Measurements from ENCODE around the gene WTAP.
"Not testable (repeated sequence)": the region's sequence is repeated elsewhere in the genome, so short reads cannot be mapped to it uniquely, and the experiment has no call there.

Gene WTAP

DNA sequence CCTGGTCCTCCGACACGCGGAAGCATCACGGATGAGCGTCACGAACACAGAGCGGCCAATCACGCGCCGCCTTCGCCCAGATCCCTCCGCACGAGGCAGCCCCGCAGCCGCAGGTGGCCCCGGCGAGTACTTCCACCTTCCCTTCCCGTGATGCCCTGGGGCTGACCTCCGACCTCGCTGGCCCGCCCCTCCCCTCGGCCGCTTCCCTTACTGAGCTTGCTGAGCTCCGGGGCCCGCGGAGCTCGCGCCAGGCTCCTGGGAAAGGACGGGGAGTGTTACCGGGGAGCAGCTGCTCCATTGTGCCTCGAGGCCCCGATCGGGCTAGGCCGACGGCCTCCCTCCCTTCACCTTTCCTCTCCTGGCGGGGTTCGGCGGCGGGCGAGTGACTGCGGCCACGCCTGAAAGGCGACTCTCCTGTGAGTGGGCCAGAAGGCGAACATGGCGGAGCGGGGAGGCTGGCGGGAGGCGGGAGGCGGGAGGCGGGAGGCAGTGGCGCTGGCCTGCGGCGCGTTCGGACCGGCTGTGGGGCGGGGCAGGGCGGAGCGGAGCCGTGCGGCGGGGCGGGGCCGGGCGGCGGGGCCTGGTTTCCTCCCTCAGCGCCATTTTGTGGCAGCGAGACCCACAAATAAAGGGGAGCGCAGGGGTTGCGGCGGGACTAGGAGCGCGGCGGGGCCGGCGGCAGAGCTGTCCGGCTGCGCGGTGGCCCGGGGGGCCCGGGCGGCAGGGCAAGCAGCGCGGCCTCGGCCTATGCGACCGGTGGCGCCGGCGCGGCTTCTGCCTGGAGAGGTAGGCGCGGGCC, at the start of gene WTAP:
TSS of gene WTAP (plus strand) at position 589 of the 799 bp plus-strand sequence. CDS start 8,760 bp downstream, outside the sequence.
- peak; percentile 98 for DNase-seq

DNA sequence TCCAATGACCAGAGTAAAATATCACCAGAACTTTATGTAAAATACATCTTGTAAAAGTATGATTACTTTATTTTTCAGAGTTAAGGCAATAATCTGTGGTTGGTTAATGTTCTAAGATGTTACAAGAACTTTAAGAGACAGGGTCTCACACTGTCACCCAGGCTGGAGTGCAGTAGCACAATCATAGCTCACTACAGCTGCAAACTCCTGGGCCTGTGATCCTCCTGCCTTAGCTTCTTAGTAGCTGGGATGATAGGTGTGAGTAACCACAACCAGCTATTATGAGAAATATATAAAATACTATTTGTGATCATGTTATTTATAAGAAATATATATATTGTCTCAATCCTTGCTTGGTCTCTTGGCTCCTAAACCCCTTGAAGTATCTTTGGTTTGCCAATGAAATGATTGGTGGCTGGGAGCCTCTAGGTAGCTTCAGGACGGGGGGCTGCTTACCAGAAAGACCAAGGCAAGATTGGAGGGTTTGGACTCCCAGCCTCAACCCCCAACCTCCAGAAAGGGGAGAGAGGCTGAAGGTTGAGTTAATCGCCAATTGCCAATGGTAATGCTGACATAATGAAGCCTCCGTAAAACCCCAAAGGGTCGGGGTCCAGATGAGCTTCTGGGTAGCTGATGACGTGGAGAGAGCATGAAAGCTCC, 49.7 kb upstream of the WTAP start:
- DNase-seq, result no peak

DNA sequence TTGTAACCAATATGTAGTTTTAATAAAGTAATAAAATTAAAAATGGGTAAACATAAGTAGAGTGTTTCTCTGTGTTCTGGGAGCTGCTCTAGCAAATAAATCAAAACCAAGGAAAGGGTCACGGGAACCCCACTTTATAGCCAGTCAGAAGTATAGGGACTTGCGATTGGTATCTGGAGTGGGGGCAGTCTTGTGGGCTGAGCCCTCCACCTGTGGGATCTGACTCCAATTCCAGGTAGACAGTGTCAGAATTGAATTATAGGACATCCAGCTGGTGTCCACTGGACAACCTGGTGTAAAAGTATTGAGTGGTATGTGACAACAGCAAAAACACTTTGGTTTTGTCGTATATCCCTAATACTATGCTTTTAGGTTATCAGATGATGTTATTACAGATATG, 48.7 kb upstream of the WTAP start:
- DNase-seq, result no peak

DNA sequence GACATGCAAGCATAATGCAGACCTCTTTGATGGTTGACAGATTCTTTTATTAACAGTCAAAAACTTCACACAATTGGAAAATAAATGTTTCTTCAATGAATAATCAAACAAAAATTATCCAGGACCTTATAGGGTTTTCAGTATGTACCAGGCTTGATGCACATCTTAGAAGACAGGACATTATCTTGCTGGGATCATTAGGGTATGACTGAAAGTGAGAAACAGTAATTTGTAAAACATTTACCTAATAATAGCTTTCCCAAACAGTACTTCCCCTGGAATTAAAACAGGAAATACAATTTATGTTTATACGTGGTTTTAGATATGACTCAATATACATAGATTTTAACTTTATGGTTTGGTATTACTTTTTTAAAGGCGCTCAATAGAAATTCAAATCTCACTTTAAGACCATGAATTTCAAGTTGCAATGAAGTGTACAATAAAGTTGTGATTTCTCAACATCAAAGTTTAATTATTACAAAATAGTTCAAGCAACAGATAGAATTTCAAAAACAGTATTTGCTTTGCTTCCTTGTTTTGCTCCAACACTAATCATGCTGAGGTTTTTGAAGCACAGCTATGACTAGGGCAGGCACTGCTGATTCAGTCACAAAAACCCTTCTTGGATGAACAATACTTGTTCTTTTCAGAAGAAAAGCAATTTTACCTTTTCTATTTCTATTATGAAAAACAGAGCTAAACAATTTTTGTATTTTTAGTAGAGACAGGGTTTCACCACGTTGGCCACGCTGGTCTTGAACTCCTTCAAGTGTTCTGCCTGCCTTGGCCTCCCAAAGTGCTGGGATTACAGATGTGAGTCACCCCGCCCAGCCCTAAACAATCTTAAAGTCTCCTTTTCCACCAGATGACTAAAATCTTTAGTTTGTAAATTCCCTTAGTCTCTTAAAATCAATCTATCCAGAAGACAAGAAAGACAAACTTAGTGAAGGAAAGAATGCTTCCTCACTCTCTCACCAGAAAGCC, 47.9 kb upstream of the WTAP start:
- no peak for DNase-seq

DNA sequence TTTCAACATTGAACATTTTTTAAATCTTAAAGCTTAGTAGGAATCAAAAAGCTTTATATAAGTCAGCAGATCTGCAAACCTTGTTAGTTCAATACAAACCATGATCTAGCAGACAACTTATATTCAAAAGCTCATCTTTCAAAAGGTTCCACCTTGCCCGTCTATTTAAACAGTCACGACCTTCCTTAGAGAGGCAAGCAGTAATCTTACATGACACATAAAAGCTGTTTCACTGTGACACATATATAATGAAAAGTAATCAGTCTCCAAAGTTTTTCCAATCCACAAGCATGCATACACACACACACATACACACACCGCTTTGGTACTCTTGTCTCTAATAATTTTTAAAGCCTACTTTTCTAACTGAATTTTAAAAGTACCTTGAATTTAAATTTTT, 47.2 kb upstream of the WTAP start:
- DNase-seq, result no peak

DNA sequence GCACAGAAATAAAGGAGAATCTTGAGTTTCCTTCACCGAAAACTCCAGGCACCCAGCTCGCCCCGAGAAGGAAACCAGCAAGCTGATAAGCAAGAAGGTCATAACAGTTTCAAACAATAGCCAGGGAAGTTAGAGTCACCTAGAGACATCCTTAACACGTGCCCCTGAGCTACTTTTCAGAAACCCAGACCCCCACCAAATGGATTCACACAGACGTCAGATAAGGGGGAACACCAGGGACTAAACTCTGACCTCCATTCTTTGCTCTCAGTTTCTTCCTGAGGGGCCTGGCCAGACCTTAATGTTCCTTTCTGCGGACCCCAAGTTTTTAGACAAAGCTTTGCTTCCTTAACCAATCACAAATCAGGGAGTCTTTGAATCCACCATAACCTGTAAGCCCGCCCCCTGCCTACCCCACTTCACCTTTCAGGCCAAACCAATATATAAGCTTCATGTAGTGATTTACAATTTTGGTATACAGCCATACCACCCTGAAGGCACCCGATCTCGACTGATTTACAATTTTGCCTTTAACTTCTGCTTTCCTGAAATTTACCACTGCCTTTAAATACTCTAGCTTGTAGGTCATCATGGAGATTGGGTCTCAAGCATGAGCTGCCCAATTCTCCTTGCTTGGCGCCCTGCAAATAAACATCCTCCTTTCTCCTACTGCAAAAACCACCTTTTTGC, 46.0 kb upstream of the WTAP start:
- DNase-seq, result no peak

DNA sequence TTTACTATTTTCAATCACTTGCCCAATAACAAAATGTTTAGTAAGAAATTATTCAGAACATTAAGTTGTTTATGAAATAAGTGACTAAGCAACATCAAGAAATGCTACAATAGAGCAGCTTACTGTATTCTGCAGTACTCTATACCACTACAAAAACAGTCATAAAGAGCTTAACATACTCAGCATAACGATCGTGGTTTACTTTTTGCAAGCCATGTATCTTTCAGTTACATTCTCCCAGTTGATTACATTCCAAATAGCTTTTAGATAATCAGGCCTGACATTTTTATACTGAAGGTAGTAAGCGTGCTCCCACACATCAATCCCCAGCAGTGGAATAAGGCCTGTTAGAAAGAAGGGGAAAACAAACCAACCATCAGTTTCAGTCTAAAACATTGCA, 45.0 kb upstream of the WTAP start:
- DNase-seq, result no peak

DNA sequence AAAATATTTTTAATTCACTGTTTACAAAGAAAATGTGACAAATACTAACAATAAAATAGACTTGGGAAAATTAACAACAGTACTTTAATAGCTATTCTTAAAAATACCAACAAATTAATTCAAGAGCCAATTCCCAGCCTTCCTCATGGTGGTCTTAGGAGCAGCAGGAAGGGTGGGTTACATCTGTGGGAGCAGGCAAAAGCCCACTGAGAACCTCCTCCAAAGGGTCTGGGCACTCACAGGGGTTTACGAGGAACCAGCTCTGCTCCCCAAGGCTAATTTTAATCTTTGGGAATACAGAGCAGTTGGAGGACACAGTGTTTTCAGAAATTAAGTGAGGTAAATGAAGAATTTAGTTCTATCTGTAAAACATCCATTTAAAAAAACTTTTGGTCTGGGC, 44.5 kb upstream of the WTAP start:
- no peak for DNase-seq

DNA sequence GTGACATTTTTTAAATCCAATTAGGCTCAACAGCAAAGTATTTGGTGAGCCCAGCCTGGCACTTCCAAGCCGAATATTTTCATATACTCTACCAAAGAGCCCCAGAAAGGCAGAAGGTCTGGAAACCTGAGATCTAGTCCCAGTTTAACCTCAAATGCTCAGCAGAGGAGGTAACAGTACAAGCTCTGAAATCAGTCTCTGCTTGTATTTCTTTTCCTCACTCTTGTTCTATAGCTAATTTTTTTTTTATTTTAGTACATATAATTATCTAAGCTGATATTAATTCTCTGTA, 43.3 kb upstream of the WTAP start:
- DNase-seq, result no peak

DNA sequence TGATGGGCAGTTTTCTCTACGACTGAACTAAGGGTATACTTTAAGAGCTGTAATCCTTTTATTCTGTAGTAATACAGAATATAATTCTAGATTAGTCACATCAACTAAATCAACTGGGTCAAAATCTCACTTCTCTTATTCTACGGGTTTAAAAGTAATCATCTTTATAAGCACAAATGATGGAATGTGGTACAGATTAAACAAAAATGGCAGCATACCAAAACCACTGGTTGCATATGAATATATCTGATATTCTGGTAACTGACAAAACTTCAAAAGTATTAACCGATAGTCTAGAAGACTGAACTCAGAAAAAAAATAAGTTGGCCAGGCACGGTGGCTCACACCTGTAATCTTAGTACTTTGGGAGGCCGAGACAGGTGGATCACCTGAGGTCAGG, 41.3 kb upstream of the WTAP start:
- DNase-seq, result no peak

DNA sequence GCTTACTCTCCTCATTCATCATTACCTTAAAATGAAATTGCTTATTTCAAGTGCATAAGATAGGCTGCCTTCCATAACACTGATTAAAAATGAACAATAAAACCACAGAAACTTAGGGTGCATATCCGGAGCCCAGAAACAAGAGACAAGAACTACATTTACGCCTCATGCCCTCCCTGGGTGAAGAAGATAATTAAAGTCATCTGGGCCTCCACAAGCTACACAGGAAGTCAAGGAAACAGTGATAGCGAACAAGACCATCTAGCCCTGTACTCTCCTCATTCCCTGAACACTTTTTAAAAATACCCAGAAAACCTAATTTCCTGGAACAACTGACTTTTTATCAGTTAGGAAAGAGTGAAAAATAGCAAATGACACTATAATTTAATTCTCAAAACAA, 40.6 kb upstream of the WTAP start:
- DNase-seq, result no peak

DNA sequence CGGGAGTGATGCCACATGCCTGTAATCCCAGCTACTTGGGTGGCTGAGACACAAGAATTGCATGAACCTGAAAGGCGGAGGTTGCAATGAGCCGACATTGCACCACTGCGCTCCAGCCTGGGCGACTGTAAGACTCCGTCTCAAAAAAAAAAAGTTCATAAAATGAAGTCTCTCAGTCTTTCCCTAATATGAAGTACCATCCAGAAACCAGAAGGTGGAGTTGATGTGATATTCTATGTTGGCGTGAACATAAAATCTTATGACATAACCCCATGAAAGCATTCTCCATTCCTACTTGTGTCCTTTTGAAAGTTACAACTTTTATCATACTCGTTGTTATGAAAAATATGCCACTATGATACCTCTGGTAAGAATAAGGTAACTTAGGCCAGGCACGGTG, 40.0 kb upstream of the WTAP start:
- no peak for DNase-seq

DNA sequence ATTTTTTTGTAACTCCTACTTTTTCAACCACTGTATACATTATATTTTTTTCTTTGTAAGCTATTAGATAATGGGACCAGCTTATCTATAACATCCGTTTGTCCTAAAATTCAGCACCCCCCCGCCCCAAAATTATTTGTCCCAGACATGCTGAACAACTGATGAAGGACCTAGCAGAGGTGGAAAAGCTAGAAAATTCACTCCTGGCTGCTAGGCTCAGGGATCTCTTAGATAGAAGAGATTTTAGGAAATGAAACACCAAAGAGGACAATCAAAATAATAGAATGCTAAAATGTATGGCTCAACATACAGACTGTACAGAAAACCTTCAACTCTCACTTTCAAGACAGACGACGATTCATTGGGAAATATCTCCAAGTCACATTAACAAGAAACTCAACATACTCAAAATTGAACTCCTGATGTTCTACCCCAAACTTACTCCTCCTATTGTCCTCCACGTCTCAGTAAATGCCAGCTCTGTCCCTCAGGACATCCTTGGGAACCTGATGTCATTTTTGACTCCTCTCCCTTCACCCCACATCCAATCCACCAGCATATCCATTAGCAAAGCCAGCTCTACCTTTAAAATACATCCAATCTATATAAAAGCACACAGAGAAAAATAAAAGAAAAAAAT, 38.9 kb upstream of the WTAP start:
- DNase-seq, result no peak

DNA sequence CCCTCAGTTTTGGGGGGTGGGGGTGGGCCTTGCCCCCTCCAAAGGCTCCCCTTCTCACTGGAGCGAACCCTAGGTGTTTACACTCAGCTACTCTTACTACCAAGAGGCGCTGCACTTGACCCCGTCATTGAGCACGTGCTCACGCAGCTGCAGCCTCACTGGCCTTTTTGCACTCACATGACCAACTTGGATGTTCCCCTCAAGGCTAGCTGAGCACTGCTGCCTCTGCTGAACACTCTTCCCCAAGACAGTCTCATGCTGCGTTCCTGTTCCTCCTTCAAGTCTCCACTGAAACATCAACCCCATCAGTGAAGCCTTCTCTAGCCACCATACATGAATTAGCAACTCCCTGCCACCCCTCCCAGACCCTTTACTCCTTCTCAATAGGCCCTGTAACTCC, 38.3 kb upstream of the WTAP start:
- no peak for DNase-seq

DNA sequence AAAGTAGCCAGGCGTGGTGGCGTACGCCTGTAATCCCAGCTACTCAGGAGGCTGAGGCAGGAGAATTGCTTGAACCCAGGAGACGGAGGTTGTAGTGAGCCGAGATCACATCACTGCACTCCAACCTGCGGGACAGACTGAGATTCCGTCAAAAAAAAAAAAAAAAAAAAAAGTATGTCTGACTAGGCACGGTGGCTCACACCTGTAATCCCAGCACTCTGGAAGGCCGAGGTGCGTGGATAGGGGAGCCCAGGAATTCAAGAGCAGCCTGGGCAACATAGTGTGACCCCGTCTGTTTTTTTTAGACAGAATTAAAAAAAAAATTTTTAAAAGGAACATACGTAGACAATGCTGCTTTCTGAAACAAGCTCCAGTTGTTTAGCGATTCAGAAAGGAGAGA, 37.2 kb upstream of the WTAP start:
- not testable (repeated sequence) for DNase-seq

DNA sequence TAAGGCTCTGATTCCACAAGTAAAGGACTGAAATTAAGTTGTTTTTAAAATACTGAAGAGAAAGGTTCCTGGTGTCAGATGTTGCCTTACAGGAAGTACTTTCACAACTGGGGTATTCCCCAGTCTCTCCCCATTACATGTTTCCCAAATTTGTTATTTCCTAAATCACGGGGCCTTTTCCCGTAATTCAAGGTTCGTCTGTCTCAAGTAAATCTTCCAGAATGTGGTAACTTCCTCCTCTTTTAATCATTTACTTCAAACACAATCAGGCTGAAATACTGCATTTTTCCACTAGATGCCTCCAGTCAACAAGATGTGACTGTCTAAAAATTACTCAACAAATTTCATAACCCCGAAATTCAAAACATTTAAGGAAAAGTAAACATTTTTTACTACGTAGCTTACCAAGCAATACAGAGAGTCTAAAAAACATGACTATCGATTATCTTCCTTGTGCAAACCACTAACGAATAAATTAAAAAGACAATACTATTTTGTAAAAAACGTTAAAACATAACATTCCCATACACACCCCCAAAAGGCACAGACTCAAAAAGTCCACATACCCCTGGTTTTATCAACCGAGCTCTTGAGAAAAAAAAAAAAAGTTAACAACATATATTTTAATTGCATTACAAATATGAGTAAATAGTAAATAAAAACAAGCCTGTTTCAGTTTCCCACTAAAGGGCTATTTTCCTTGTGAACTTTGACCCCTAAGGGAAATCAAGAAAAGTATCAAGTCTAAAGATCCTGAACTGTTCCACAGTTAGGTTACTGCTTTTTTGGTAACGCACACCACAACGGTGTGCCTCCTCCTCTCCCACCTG, 36.0 kb upstream of the WTAP start:
- DNase-seq, result no peak

DNA sequence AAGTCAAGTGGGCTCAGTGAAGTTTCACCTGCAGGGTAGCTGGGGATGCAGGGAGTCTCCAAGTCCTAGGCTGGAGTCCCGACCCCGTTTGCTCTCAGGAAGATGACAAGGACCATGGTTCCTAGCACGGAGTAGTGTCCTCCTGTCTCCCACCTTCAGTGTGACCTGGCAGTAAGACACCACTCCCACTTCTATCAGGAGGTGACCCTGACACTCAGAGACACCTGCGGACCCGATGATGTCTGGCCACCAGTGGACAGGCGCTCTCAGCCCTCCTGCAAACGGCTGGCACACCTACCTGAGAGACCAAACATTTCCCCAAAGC, 35.4 kb upstream of the WTAP start:
- DNase-seq, result peak; percentile 61

DNA sequence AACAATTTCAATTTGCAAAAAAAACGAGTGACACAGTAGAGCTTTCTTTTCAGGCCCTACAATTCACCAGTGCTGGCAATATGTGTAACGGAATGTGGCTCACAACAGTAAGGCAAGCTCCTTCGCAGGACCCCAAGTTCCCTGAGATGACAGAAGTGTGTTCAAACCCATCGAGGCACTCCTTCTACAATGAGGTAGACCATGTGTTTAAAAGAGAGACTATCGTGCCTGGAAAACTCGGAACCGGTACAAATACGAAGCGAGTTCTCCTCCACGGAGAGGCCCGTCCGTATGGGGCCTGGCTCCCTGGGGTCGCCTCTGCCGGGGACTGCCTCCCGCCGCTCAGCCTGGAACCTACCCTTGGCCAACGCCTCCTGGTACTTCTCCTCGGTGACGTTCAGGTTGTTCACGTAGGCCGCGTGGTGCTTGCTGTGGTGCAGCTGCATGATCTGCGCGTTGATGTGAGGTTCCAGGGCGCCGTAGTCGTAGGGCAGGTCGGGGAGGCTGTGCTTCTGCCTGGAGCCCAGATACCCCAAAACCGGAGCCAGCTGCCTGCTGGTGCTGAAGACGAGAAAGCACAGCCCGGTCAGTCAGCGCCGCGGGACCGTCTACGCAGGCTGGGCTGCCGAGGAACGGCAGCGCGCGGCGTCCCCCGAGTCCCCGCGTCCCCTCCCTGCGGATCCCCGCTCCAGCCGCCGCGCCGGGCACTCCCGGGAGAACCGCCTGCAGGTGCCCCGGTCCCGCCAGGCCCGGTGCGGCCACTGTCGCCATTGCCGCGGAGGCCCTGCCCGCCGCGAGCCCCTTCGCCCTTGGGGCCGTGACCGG, 34.8 kb upstream of the WTAP start:
- peak; percentile 82 for DNase-seq

DNA sequence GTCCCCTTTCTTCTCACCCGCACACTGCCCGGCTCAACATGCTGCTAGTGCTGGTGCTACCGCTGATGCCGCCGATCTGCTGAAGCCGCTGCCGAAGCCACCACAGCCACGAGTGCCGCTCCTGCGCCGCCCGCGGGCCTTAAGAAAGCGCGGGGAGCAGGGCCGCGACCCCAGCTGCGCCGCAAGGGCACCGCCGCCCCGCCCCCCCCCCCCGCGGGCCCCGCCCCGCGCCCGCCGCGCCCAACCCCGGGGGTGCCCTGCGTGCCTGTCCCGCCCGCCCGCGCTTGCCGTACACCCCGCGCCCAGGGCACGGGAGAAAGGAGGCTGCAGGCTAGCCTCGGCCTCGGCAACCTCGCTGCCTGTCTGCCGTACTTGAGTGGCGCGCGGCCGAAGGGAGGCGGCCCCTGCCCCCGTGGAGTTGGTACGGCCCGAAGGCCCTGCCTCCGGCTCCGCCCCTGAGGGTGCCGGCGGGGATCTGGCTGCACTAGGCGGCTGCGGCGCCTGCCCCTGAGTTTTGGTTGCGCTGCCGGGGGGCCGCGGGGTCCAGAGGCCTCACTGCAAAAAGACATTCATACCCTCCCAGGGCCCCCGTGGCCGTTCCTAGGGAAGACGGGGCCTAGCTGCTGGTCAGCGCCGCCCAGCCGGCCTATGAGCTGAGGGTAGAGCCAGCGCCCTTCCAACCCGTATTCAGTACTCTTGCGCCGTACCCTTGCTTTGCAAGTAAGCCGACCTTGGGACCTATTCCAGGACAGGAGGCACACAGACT, 34.0 kb upstream of the WTAP start, which contains the start of gene SOD2:
TSS of gene SOD2 (minus strand) at position 114 of the 766 bp plus-strand sequence. CDS start at position 40, 74 bp downstream.
- DNase-seq, result peak; percentile 96
